ENCODE measurements around the gene HSPA12B.
A peak's percentile ranks its signal among the peaks of the same experiment; 100 is the strongest.

HSPA12B gene

GRCh38 chr20:3749689-3750531, 17.4 kb downstream of the HSPA12B start:
- H3K4me3 ChIP-seq (ENCODE audit: low read depth, low read length), result no peak overlapping the region

GRCh38 chr20:3751305-3751674, 18.8 kb downstream of the HSPA12B start:
- TF ChIP-seq CTCF (IDR thresholded peaks at IDR 0.05; ENCODE audit: low read depth, low read length), result no peak
- no peak overlapping the region for H3K4me3 ChIP-seq (ENCODE audit: low read depth, low read length)

More at GRCh38 chr20:3749689-3750531, 17.4 kb downstream of the HSPA12B start:
- no peak for TF ChIP-seq CTCF (IDR thresholded peaks at IDR 0.05; ENCODE audit: low read depth, low read length)

GRCh38 chr20:3751675-3752385, 19.3 kb downstream of the HSPA12B start:
- H3K4me3 ChIP-seq (ENCODE audit: low read depth, low read length), result no peak overlapping the region
- TF ChIP-seq CTCF (IDR thresholded peaks at IDR 0.05; ENCODE audit: low read depth, low read length), result no peak

DNA sequence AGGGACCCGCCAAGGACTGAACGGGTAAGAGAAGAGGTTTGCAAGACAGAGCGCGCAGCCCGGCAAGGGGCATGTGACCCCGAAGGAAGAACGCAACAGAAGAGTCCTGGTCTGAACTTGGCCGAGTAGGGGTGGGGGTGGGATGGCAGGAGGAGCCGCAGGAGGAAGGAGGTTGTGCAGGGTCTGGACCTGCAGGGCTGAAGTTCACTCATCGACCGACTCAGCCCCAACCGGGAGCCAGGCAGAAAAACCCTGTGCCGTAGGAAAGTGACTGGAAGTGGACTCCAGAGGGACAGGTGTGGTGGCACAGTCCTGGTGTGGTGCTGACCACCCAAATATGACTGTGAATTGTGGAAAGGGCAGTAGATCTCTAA, 19.9 kb downstream of the HSPA12B start:
- TF ChIP-seq CTCF (IDR thresholded peaks at IDR 0.05; ENCODE audit: low read depth, low read length), result no peak
- no peak overlapping the region for H3K4me3 ChIP-seq (ENCODE audit: low read depth, low read length)

DNA sequence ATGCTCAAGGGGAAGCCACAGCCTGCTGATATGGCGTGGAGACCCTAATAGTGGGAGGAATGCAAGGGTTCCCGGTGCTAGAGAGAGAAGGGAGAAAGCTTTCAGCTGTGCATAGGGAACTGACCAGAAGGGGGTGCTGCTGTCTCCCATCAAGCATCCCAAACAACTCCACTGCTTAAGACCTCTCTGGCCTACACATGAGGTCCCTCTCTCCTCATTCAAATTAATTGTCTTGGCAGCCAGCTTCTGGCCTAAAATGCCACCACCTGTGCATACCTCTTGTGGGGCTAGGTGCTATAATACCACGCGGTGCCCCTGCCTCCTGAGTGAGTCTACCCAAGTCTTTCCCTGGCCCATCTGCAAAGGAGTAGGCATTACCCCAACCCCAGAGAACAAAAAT, 20.6 kb downstream of the HSPA12B start:
- no peak overlapping the region for H3K4me3 ChIP-seq (ENCODE audit: low read depth, low read length)
- peak; percentile 90 for TF ChIP-seq CTCF (IDR thresholded peaks at IDR 0.05; ENCODE audit: low read depth, low read length)

DNA sequence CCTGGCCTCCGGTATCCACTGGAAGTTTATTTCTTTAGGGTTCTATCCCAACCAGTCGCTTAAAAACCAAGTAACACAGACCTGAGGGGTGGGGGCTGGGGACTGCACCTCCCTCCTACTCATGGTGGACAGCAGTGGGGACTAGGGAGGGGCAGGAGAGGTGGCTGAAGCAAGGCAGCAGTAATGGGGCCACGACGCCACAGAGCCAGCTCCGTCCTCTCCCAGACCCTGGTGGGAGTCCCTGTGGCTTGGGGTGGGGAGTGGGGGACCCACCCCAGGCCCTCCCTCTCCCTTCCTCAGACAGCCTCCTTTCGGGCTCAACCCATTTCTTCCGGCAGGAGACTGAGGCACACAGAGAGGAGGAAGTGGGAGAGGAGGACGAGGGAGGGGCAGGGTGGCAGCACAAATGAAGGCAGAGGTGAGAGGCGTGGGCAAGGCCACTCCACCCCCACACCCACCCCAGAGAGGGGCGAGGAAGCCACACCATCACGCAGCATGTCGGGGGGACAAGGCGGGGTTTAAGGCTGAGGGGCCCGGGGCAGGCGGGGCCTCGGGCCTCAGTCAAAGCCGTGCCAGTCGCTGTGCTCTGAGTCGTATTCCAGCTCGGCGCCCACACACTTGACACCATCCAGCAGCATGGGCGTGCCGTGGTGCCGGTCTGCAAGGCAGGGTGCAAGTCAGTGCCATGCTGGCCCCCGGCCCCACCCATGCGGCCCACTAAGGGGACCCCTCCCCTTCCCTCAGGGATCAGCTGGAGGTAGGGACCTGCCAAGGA, 21.2 kb downstream of the HSPA12B start:
- no peak for TF ChIP-seq CTCF (IDR thresholded peaks at IDR 0.05; ENCODE audit: low read depth, low read length)
- H3K4me3 ChIP-seq (ENCODE audit: low read depth, low read length), result no peak overlapping the region

Data from WI38 (cell line).